Spleen (tissue), 7 donors: Measurements from ENCODE around the gene EEIG1.

Source experiments
- CTCF ChIP-seq, 11 experiments: fragments of 200-600 bp in 7 of 11; fragments of 450-650 bp in 4 of 11; sonication (generic) in 4 of 11; IDR thresholded peaks in 8 of 11; conservative IDR thresholded peaks in 3 of 11; 1 replicate in 7 of 11; 2 replicates in 4 of 11; pipeline versions ENCODE4 v1.4.0 to v1.8.0; 2016 to 2021; ENCODE audit warnings: antibody characterized with exemption in 11 of 11, inconsistent platforms in 4 of 11, mild to moderate bottlenecking in 1 of 11
- POLR2A ChIP-seq, 3 donors: fragments of 450-650 bp; IDR thresholded peaks; one replicate each; pipeline ENCODE4 v1.5.1; 2017; ENCODE audit warnings: antibody characterized with exemption in 3 of 3, mild to moderate bottlenecking in 1 of 3
- donor health status: DM: no; HTN: no; CAD: no; lungs with moderate emphysema.
- donor health status: DM: no; HTN: no; CAD: no.
- donor health status: DM: no; HTN: no; CAD: no.

GRCh38 chr9:127989094-127989493 is 8.3 kb upstream of the EEIG1 start:
- no peak for TF ChIP-seq CTCF (IDR thresholded peaks at IDR 0.05 in 8 of 11, conservative IDR thresholded peaks at IDR 0.05 in 3 of 11)
- TF ChIP-seq POLR2A (IDR thresholded peaks at IDR 0.05): no peak
